Stimulated activated CD4-positive, alpha-beta T cell treated with anti-CD3 and anti-CD28 coated beads, Interleukin-12 subunit alpha, Interleukin-12 subunit beta, amount 100 ng/mL, for 24 hours (primary cell): ENCODE data around the gene MYH3.
"Not testable (repeated sequence)": the region's sequence is repeated elsewhere in the genome, so short reads cannot be mapped to it uniquely, and the experiment has no call there.

Source experiments
- DNase-seq, 2 experiments: peaks; one replicate each; pipeline ENCODE4 v3.0.0-alpha.2; 2020; ENCODE audit warnings: low read depth in 2 of 2

Gene MYH3

GRCh38 chr17:10657148-10657547 lies at the start of gene MYH3:
Gene MYH3, minus strand, starts transcription at chr17:10657309. Its CDS starts 2,245 bp downstream, at chr17:10655064.
- DNase-seq, result no peak

GRCh38 chr17:10705727-10706126 lies 48.6 kb upstream of the MYH3 start:
- DNase-seq, result no peak

- no peak for DNase-seq
Measured at GRCh38 chr17:10702574-10702973, 45.5 kb upstream of the MYH3 start.

- DNase-seq, result no peak
Measured at GRCh38 chr17:10699856-10700255, 42.7 kb upstream of the MYH3 start.

- DNase-seq, result no peak
Measured at GRCh38 chr17:10698096-10698818, 41.1 kb upstream of the MYH3 start.

- DNase-seq, result peak; percentile 82 to 86
Measured at GRCh38 chr17:10697092-10698081, 40.3 kb upstream of the MYH3 start, which contains the start of the genes ADPRM and SCO1. Gene ADPRM, plus strand, starts transcription at chr17:10697594. Its CDS starts 7,333 bp downstream, at chr17:10704927. Gene SCO1, minus strand, starts transcription at chr17:10697533. Its CDS starts 26 bp downstream, at chr17:10697507.

GRCh38 chr17:10695875-10696407 lies 38.8 kb upstream of the MYH3 start:
- not testable (repeated sequence) for DNase-seq

GRCh38 chr17:10687499-10687898 lies 30.4 kb upstream of the MYH3 start:
- DNase-seq, result no peak

GRCh38 chr17:10683853-10684252 lies 26.7 kb upstream of the MYH3 start:
- no peak for DNase-seq

GRCh38 chr17:10681866-10682446 lies 24.8 kb upstream of the MYH3 start:
- DNase-seq, result no peak

- DNase-seq, result no peak
Measured at GRCh38 chr17:10674704-10675103, 17.6 kb upstream of the MYH3 start.

- DNase-seq, result no peak
Measured at GRCh38 chr17:10673312-10673711, 16.2 kb upstream of the MYH3 start.

- DNase-seq, result no peak
Measured at GRCh38 chr17:10668775-10669174, 11.7 kb upstream of the MYH3 start.

GRCh38 chr17:10666906-10667305 lies 9.8 kb upstream of the MYH3 start:
- DNase-seq, result no peak

- DNase-seq, result no peak
Measured at GRCh38 chr17:10664571-10664970, 7.5 kb upstream of the MYH3 start.

- DNase-seq, result no peak
Measured at GRCh38 chr17:10663231-10663630, 6.1 kb upstream of the MYH3 start.

GRCh38 chr17:10661437-10661836 lies 4.3 kb upstream of the MYH3 start:
- DNase-seq, result no peak

- DNase-seq, result no peak
Measured at GRCh38 chr17:10657879-10658278, 770 bp upstream of the MYH3 start.

- DNase-seq, result no peak
Measured at GRCh38 chr17:10653987-10654386, 3.1 kb downstream of the MYH3 start.

- DNase-seq, result no peak
Measured at GRCh38 chr17:10652984-10653659, 4.0 kb downstream of the MYH3 start.

- DNase-seq, result no peak
Measured at GRCh38 chr17:10651927-10652326, 5.2 kb downstream of the MYH3 start.
